Tibial artery (tissue), 4 donors: ENCODE results near the gene ALS2.
"Not testable (repeated sequence)": the region's sequence is repeated elsewhere in the genome, so short reads cannot be mapped to it uniquely, and the experiment has no call there.

Source experiments
- DNase-seq, 2 donors: peaks; one replicate each; pipeline ENCODE4 v3.0.0-alpha.2; 2019
- H3K27ac ChIP-seq, 2 donors: fragments of 200-600 bp; sonication (generic) in 1 of 2; 1 replicate in 1 of 2; 2 replicates in 1 of 2; pipeline ENCODE4 v1.5.1; 2018 to 2019; ENCODE audit warnings: mild to moderate bottlenecking in 1 of 2
- H3K27me3 ChIP-seq, 2 donors: fragments of 200-600 bp; sonication (generic) in 1 of 2; one replicate each; pipeline versions ENCODE4 v1.5.1 to v1.6.0; 2016 to 2019
- H3K36me3 ChIP-seq, 3 donors: fragments of 200-600 bp; sonication (generic) in 2 of 3; one replicate each; pipeline ENCODE4 v1.5.1; 2016 to 2019; ENCODE audit warnings: mild to moderate bottlenecking in 2 of 3
- H3K4me1 ChIP-seq, 4 donors: fragments of 200-600 bp; sonication (generic) in 2 of 4; 1 replicate in 3 of 4; 2 replicates in 1 of 4; pipeline ENCODE4 v1.5.1; 2016 to 2019
- H3K4me3 ChIP-seq, 2 donors: fragments of 200-600 bp; sonication (generic) in 1 of 2; 1 replicate in 1 of 2; 2 replicates in 1 of 2; pipeline ENCODE4 v1.5.1; 2018 to 2019; ENCODE audit warnings: mild to moderate bottlenecking in 2 of 2
- H3K9me3 ChIP-seq, 3 donors: fragments of 200-600 bp; sonication (generic) in 1 of 3; one replicate each; pipeline ENCODE4 v1.5.1; 2016 to 2019
- CTCF ChIP-seq, 2 experiments: fragments of 200-600 bp in 1 of 2; fragments of 450-650 bp in 1 of 2; IDR thresholded peaks; one replicate each; pipeline ENCODE4 v1.5.1; 2017 to 2019; ENCODE audit warnings: antibody characterized with exemption in 2 of 2, mild to moderate bottlenecking in 1 of 2, moderate library complexity in 1 of 2
- intact Hi-C: fragments of 100-400 bp; cut with DNase I; formaldehyde crosslinking; loops from one replicate; pipeline ENCODE4 v1.15.0; 2023; ENCODE audit warnings: low total_unique reads

ALS2 gene

GRCh38 chr2:201820383-201821007, 39.8 kb upstream of the ALS2 start:
- no peak overlapping the region for H3K27ac ChIP-seq
- intact Hi-C loops: no loop called here
- H3K9me3 ChIP-seq: no peaks in the 10 kb centered on the region
- DNase-seq: no peak
- peaks cover 0 to 34% (median 5%) of the 10 kb centered on the region in 4 donors for H3K4me1 ChIP-seq
- no peak for TF ChIP-seq CTCF (IDR thresholded peaks at IDR 0.05)
- H3K4me3 ChIP-seq: no peak overlapping the region
- no peaks in the 10 kb centered on the region for H3K27me3 ChIP-seq
- no peaks in the 10 kb centered on the region for H3K36me3 ChIP-seq

- H3K36me3 ChIP-seq: no peaks in the 10 kb centered on the region
- intact Hi-C loops: no loop called here
Measured at GRCh38 chr2:201816657-201817575, 36.2 kb upstream of the ALS2 start.

GRCh38 chr2:201813996-201814760, 33.4 kb upstream of the ALS2 start:
- intact Hi-C loops: no loop called here
- Histone ChIP-seq H3K27ac (no peak overlapping the region), H3K4me1 (no peaks in the 10 kb centered on the region), H3K27me3 (no peaks in the 10 kb centered on the region), H3K4me3 (no peak overlapping the region), H3K36me3 (no peaks in the 10 kb centered on the region), H3K9me3 (no peaks in the 10 kb centered on the region)
- no peak for DNase-seq
- no peak for TF ChIP-seq CTCF (IDR thresholded peaks at IDR 0.05)

More at GRCh38 chr2:201816657-201817575, 36.2 kb upstream of the ALS2 start:
- no peaks in the 10 kb centered on the region for H3K27me3 ChIP-seq
- H3K27ac ChIP-seq: no peak overlapping the region
- no peaks in the 10 kb centered on the region for H3K9me3 ChIP-seq
- H3K4me1 ChIP-seq: peaks cover 0 to 14% (median 0%) of the 10 kb centered on the region in 4 donors
- no peak for TF ChIP-seq CTCF (IDR thresholded peaks at IDR 0.05)
- no peak overlapping the region for H3K4me3 ChIP-seq
- DNase-seq: no peak

GRCh38 chr2:201810604-201811003, 29.9 kb upstream of the ALS2 start:
- intact Hi-C loops, H3K4me3 ChIP-seq, H3K9me3 ChIP-seq, H3K36me3 ChIP-seq, H3K27me3 ChIP-seq, DNase-seq, H3K27ac ChIP-seq: not testable (repeated sequence)
- peaks cover 0 to 30% (median 17%) of the 10 kb centered on the region in 4 donors for H3K4me1 ChIP-seq

- no peak for DNase-seq
- Histone ChIP-seq H3K4me3 (no peak overlapping the region), H3K4me1 (peaks cover 0 to 30% (median 17%) of the 10 kb centered on the region in 4 donors), H3K27me3 (no peaks in the 10 kb centered on the region), H3K36me3 (no peaks in the 10 kb centered on the region), H3K9me3 (no peaks in the 10 kb centered on the region), H3K27ac (no peak overlapping the region)
- intact Hi-C loops: no loop called here
- no peak for TF ChIP-seq CTCF (IDR thresholded peaks at IDR 0.05)
Measured at GRCh38 chr2:201809633-201810032, 28.9 kb upstream of the ALS2 start.
